HG03159 (cell line): ENCODE results near the gene TRIM51G.
"Not testable (repeated sequence)": the region's sequence is repeated elsewhere in the genome, so short reads cannot be mapped to it uniquely, and the experiment has no call there.

Experiments
- ATAC-seq: cut with Tn5 transposase; IDR thresholded peaks from one replicate; pipeline ENCODE4 v1.9.1; 2021; ENCODE audit warnings: mild to moderate bottlenecking, moderate library complexity; ENCODE audit not compliant: unreplicated experiment

The TRIM51G gene, protein sequence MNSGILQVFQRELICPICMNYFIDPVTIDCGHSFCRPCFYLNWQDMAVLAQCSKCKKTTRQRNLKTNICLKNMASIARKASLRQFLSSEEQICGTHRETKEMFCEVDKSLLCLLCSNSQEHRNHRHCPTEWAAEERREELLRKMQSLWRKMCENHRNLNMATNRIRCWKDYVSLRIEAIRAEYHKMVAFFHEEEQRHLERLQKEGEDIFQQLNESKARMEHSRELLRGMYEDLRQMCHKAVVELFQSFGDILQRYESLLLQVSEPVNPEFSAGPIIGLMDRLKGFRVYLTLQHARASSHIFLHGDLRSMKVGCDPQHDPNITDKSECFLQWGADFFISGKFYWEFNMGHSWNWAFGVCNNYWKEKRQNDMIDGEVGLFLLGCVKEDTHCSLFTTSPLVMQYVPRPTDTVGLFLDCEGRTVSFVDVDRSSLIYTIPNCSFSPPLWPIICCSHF

DNA sequence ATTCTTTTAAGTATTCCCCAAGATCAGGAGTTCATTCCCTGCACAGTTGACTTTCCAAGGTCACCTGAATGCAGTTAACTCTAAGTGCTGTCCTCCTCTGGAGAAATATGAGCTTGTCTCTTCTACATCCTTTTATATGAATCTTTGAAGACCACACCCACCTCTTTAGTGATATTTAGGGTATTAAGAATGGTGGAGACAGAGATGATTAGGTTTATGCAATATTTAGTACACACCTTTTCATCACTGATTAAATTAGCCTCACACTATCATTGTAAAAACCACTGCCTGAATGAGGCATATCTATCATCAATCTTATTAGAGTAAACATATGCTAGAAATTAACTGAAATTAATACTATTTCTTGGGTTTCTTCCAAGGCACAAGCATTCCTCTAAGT, at the start of gene TRIM51G:
TSS of gene TRIM51G (minus strand) at position 101 of the 400 bp plus-strand sequence. CDS start 2,190 bp downstream, outside the sequence.
- not testable (repeated sequence) for ATAC-seq

DNA sequence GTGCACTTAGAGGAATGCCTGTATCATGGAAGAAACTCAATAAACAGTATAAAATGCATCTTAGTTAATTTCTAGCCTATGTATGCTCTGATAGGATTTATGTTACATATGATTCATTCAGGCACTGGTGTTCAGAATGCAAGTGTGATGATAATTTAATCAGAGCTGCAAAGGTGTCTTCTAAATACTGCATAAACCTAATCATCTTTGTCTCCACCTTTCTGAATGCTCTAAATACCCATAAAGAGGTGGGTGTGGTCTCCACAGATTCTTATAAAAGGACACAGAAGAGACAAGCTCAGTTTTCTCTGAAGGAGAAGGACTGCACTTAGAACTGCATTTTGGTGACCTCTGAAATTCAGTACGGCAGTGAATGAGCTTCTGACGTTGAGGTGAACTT, 44.8 kb upstream of the TRIM51G start, which contains the start of gene TRIM49B:
TSS of gene TRIM49B (plus strand) at position 301 of the 400 bp plus-strand sequence. CDS start 2,777 bp downstream, outside the sequence.
- ATAC-seq = not testable (repeated sequence)

DNA sequence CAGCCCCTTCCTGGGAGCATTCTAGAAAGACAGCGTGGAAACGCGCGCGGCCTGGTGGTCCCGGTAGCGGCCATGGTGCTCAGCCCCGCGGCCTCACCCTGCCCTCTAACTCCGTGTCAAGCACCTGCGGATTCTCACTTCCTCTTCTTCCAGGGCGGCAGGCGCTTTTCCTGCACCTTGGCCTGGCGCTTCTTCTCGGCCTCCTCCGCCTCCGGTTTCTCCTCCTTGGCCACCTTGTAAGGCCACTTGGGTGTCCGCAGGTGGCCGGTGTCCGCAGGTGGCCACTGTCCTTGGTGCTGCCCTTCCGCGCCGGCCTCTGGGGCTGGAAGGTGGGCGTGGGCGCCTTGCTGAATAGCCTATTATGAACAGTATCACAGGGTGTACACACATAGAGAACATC, 15.1 kb downstream of the TRIM51G start:
- not testable (repeated sequence) for ATAC-seq

DNA sequence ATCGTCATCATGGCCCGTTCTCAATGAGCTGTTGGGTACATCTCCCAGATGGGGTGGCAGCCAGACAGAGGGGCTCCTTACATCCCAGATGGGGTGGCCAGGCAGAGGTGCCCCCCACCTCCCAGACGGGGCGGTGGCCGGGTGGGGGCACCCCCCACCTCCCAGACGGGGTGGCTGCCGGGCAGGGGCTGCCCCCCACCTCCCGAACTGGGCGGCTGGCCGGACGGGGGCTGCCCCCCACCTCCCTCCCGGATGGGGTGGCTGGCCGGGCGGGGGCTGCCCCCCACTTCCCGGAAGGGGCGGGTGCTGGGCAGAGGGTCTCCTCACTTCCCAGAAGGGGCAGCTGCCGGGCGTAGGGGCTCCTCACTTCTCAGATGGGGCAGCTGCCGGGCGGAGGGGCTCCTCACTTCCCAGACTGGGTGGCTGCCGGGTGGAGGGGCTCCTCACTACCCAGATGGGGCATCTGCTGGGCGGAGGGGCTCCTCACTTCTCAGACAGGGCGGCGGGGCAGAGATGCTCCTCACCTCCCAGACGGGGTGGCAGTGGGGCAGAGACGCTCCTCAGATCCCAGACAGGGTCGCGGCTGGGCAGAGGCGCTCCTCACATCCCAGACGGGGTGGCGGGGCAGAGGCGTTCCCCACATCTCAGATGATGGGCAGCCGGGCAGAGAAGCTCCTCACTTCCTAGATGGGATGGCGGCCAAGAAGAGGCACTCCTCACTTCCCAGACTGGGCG, 28.2 kb downstream of the TRIM51G start:
- ATAC-seq = not testable (repeated sequence)

DNA sequence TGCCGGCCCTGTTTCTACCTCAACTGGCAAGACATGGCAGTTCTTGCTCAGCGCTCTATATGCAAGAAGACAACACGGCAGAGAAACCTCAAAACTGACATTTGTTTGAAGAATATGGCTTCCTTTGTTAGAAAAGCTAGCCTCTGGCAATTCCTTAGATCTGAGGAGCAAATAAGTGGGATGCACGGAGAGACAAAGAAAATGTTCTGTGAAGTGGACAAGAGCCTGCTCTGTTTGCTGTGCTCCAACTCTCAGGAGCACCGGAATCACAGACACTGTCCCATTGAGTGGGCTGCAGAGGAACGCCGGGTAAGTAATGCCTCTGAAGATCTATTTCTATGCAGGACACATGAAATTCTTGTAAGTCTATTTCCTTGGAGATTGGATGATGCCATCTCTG, 37.9 kb downstream of the TRIM51G start:
- ATAC-seq = not testable (repeated sequence)
